ENCODE results near the gene LRRC36. TPM values are rescaled to one million over a fixed set of nuclear protein-coding genes. Genes with fewer than 3 reads are reported as not detected.

LRRC36 gene
- total and polyA plus RNA-seq, 9 of the 15 experiments (the other 6 are each of a cell fraction or from before 2014, with no cell fraction given), result 0.09 to 0.40 (median 0.17) TPM; not detected in 1

DNA sequence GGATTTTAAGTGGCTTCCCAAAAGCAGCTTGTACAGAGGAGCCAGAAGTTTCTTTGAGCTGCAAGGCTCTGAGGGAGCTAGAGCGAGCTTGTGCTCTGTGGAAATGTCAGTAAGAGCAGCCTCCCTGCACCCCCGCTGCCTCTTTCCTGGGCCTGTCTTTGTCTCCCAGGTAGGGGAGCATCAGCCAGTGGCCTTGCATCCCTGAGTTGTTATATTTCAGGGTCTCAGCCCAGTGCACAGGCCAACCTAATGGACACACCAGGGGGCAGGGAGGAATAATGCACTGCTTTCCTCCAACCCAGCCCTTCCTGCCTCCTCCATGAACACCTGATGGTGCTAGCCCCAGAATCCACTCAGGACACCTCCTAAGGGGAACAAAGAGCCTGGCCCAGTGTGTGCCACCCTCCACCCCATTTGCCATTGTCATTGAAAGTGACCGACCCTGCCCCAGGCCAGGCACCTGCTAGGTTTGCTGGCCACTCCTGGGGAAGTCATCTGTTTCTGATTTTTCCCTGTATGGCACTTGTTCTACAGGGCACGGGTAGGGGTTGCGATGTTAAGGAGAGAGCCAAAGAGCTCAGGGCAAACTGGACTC is 60.3 kb downstream of the LRRC36 start (continued):
- TF ChIP-seq AFF1 (IDR thresholded peaks at IDR 0.05; ENCODE audit: low read depth in 1 of 2, partially characterized antibody in 2 of 2) (no peak), NFIX (CRISPR knock-in tag; IDR thresholded peaks at IDR 0.05; ENCODE audit: low read depth) (no peak), HIVEP1 (CRISPR knock-in tag; IDR thresholded peaks at IDR 0.05) (no peak), NR4A1 (CRISPR knock-in tag; IDR thresholded peaks at IDR 0.05) (no peak), NR4A1 (tag; IDR thresholded peaks at IDR 0.05) (no peak), HNRNPLL (IDR thresholded peaks at IDR 0.05; ENCODE audit: low read depth, low read length, poor library complexity, severe bottlenecking) (no peak), PCBP1 (IDR thresholded peaks at IDR 0.05; ENCODE audit: low read depth, low read length, poor library complexity, severe bottlenecking) (no peak)
- TF ChIP-seq, protein P1, sequence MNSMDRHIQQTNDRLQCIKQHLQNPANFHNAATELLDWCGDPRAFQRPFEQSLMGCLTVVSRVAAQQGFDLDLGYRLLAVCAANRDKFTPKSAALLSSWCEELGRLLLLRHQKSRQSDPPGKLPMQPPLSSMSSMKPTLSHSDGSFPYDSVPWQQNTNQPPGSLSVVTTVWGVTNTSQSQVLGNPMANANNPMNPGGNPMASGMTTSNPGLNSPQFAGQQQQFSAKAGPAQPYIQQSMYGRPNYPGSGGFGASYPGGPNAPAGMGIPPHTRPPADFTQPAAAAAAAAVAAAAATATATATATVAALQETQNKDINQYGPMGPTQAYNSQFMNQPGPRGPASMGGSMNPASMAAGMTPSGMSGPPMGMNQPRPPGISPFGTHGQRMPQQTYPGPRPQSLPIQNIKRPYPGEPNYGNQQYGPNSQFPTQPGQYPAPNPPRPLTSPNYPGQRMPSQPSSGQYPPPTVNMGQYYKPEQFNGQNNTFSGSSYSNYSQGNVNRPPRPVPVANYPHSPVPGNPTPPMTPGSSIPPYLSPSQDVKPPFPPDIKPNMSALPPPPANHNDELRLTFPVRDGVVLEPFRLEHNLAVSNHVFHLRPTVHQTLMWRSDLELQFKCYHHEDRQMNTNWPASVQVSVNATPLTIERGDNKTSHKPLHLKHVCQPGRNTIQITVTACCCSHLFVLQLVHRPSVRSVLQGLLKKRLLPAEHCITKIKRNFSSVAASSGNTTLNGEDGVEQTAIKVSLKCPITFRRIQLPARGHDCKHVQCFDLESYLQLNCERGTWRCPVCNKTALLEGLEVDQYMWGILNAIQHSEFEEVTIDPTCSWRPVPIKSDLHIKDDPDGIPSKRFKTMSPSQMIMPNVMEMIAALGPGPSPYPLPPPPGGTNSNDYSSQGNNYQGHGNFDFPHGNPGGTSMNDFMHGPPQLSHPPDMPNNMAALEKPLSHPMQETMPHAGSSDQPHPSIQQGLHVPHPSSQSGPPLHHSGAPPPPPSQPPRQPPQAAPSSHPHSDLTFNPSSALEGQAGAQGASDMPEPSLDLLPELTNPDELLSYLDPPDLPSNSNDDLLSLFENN (IDR thresholded peaks at IDR 0.05; ENCODE audit: low read depth in 2 of 2, low read length in 2 of 2), result no peak
- TF ChIP-seq, protein P2, sequence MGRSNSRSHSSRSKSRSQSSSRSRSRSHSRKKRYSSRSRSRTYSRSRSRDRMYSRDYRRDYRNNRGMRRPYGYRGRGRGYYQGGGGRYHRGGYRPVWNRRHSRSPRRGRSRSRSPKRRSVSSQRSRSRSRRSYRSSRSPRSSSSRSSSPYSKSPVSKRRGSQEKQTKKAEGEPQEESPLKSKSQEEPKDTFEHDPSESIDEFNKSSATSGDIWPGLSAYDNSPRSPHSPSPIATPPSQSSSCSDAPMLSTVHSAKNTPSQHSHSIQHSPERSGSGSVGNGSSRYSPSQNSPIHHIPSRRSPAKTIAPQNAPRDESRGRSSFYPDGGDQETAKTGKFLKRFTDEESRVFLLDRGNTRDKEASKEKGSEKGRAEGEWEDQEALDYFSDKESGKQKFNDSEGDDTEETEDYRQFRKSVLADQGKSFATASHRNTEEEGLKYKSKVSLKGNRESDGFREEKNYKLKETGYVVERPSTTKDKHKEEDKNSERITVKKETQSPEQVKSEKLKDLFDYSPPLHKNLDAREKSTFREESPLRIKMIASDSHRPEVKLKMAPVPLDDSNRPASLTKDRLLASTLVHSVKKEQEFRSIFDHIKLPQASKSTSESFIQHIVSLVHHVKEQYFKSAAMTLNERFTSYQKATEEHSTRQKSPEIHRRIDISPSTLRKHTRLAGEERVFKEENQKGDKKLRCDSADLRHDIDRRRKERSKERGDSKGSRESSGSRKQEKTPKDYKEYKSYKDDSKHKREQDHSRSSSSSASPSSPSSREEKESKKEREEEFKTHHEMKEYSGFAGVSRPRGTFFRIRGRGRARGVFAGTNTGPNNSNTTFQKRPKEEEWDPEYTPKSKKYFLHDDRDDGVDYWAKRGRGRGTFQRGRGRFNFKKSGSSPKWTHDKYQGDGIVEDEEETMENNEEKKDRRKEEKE (IDR thresholded peaks at IDR 0.05; ENCODE audit: borderline replicate concordance in 1 of 2, control insufficient read depth in 1 of 2, low read depth in 2 of 2, low read length in 1 of 2), result no peak
- TF ChIP-seq, protein P3, sequence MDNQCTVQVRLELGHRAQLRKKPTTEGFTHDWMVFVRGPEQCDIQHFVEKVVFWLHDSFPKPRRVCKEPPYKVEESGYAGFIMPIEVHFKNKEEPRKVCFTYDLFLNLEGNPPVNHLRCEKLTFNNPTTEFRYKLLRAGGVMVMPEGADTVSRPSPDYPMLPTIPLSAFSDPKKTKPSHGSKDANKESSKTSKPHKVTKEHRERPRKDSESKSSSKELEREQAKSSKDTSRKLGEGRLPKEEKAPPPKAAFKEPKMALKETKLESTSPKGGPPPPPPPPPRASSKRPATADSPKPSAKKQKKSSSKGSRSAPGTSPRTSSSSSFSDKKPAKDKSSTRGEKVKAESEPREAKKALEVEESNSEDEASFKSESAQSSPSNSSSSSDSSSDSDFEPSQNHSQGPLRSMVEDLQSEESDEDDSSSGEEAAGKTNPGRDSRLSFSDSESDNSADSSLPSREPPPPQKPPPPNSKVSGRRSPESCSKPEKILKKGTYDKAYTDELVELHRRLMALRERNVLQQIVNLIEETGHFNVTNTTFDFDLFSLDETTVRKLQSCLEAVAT (IDR thresholded peaks at IDR 0.05), result no peak

Measured in K562 (cell line).